Renal pelvis (tissue), 12 donors: ENCODE results near the gene NAV3. TPM values are rescaled to one million over a fixed set of nuclear protein-coding genes. Genes with fewer than 3 reads are reported as not detected.

Source experiments
- DNase-seq: peaks from one replicate; pipeline ENCODE4 v3.0.0-alpha.2; 2013
- long read RNA-seq, 16 experiments: transcript quantifications; one replicate each; lab custom pipeline, GENCODE V29; 2026
- polyA plus RNA-seq, 3 donors: library from polyadenylated mRNA; unstranded; fragments of 120-200 nt; gene quantifications; one replicate each; pipeline ENCODE4 v1.2.1, GENCODE V29; 2013; ENCODE audit not compliant: insufficient read length in 3 of 3

NAV3 gene, protein sequence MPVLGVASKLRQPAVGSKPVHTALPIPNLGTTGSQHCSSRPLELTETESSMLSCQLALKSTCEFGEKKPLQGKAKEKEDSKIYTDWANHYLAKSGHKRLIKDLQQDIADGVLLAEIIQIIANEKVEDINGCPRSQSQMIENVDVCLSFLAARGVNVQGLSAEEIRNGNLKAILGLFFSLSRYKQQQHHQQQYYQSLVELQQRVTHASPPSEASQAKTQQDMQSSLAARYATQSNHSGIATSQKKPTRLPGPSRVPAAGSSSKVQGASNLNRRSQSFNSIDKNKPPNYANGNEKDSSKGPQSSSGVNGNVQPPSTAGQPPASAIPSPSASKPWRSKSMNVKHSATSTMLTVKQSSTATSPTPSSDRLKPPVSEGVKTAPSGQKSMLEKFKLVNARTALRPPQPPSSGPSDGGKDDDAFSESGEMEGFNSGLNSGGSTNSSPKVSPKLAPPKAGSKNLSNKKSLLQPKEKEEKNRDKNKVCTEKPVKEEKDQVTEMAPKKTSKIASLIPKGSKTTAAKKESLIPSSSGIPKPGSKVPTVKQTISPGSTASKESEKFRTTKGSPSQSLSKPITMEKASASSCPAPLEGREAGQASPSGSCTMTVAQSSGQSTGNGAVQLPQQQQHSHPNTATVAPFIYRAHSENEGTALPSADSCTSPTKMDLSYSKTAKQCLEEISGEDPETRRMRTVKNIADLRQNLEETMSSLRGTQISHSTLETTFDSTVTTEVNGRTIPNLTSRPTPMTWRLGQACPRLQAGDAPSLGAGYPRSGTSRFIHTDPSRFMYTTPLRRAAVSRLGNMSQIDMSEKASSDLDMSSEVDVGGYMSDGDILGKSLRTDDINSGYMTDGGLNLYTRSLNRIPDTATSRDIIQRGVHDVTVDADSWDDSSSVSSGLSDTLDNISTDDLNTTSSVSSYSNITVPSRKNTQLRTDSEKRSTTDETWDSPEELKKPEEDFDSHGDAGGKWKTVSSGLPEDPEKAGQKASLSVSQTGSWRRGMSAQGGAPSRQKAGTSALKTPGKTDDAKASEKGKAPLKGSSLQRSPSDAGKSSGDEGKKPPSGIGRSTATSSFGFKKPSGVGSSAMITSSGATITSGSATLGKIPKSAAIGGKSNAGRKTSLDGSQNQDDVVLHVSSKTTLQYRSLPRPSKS (N-terminal part only)
- 10 to 100 TPM in 1 of 3 donors, 1 to 10 TPM in 2; 8.0 to 10.7 (median 9.4) TPM for polyA plus RNA-seq
- long read RNA-seq, donor 1: 0 reads
- long read RNA-seq, donor 2: 0 reads
- long read RNA-seq, donor 3: 0 reads
- long read RNA-seq, donor 4: 0 reads
- long read RNA-seq, donor 5: 0 reads
- long read RNA-seq, donor 6: 0 reads
- long read RNA-seq, donor 7: 0 reads
- long read RNA-seq, donor 8: 0 reads
- long read RNA-seq, donor 9: 0 reads
- long read RNA-seq, donor 10: 0 reads
- long read RNA-seq, donor 11: 0 reads
- long read RNA-seq, donor 12: 0 reads
- long read RNA-seq, donor 13: 0 reads
- long read RNA-seq, donor 14: 0 reads
- long read RNA-seq, donor 15: 0 reads
- long read RNA-seq, donor 16: 0 reads

DNA sequence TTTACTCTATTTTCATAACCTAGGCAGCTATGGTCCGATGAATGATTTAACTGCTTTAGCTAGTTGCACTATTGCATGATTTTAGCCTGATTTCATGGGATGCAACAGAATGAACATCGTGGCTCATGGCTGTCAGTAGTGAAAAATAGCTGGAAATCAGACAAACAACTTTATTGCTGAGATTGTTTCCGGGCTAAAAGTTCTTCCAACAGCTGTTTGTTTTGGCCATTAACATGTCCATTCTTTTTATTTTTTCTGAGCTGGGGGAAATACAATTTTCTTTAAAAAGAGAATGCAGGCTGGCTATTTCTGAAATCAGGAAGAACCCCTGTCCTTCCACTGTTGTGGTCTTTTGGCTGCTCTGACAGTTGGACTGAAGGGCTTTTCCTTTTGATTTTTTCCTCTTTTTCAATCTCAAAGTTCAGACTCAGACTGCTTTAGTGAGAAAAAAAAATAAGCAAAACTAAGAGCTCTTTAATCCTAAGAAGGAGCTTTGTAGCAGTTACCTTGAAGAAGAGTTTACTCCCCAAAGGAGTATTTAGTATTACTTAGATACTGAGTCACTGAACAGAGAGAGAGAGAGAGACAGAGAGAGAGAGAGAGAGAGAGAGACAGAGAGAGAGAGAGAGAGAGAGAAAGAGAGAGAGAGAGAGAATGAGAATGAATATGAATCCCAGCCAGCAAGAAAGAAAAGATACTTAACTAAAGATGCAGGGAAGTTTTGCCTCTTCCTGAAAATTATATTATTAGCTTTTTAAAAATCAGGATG lies at the start of gene NAV3:
NAV3 (plus strand) TSS at position 312 of the 769 bp plus-strand sequence. CDS start 568 bp downstream, outside the sequence.
- peak; percentile 82 for DNase-seq

DNA sequence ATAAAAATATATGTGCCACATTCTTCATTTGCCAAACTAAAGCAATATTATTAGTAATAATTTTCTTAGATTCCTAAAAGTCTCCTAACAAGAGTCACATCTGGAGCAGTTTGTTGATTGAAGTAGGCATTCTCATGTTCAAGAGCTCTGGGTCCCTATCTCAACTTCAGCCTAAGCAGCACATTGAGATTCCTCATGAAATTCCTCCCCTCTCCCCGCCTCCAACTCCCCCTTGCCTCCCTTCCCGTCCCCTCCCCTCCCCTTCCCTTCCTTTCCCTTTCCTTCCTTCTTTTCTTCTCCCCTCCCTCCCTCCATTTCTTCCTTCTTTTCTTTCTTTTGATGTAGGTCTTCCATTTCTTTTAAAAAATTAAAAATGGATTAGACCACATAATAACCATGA lies 48.7 kb upstream of the NAV3 start:
- no peak for DNase-seq

DNA sequence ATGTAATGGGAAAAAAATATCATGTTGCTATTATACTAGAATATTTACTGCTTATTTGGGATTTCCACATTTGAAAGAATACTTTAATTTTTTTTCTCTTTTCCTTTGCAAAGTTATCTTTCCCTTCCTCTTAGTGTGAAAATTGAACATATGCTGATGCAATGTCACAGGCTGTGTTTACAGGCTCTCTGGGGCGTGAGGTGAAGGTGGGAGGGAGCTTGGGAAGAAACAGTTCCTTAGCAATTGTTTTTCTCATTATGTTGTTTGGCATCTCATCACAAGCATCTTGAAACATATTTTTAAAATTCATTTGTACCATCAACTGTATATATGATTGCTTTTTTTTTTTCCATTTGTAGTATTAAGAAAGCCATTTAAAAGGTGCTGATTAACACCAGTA lies 47.9 kb upstream of the NAV3 start:
- no peak for DNase-seq

DNA sequence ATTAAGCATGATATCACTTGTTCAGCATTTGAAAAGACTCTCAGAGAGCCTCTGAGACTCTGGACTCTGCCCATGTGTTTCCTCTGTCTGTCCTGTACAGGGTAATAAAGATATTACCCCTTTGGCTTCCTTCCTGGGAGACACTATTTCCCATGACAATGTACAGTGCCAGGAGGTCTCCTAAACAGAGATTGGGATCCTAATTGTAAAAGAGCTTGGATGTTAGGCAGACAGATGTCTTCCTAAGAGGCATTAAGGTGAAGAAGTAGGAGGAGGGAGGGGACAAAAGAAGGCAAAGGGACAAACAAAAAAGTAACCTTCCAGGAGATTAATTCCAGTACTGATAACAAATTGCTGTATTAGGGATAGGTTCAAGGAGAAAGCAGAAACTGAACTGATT lies 45.5 kb upstream of the NAV3 start:
- DNase-seq: no peak

DNA sequence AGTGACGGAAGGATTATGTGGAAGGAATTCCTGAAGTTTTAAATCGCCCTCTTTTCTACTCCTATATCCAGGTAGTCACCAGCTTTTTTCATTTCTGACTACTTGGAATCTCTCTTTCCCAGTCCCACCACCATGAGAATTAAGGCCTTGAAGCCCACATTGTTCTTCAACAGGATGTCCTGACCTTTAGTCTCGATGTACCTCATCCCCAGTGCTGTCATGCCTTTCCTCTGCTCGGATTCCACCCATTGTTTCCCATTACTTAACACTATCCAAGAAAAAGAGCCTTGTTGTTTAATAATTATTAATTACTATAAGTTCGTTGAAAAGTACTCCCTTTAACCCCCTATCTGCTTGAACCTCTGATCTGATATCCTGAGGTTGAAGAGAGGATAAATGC lies 44.0 kb upstream of the NAV3 start:
- no peak for DNase-seq

DNA sequence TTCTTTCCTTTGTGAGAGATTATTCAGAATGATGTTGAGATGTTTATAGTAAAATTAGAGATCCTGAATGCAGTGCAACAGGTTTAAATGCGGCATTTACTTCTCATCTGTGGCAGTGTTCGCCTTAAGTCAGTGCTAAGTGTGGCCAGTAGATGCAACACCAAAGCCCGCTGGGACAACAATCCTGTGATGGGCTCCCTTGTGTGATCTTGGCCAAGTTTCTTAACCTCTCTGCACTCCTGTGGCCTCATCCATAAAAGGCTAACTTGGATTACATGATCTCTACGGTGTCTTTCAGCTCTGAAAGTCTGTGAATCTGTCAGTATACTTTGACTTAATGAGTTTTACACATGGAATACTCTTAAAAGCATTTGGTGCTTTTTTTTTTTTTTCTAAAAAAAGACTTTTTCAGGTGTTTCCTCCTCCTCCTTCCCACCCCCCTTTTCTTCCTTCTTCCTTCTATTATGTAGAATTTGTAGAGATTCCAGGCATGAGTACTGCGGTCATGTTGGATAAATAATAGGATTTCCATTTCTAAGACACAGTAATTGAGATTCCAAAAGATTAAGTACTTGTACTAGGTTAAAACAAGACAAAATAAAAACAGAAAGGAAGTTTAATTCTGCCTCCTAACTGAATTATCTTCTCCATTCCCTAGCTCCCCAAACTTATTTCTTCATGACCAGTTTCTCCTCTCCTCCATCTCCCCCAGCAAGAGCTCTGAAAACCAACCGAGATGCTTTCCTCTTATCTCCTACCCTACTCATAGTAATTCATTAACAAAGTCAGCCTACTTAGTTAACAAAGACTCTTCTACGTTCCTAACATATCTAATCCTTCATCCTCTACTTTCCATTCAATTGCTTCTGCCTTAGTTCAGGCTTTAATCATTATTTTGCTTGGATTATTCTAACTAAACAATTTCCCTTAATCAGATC lies 42.2 kb upstream of the NAV3 start:
- DNase-seq: no peak

DNA sequence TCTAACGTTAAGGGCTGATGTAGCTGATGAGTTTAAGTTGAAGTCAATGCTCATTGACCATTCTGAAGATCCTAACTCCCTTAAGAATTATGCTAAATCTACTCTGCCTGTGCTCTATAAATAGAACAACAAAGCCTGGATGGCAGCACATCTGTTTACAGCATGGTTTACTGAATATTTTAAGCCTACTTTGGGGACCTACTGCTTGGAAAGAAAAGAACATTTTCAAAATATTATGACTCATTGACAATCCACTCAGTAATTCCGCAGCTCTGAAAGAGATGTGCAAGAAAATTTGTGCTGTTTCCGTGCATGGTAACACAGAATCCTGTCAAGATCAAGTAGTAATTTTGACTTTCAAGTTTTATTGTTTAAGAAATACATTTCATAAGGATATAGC lies 35.0 kb upstream of the NAV3 start:
- DNase-seq: no peak

DNA sequence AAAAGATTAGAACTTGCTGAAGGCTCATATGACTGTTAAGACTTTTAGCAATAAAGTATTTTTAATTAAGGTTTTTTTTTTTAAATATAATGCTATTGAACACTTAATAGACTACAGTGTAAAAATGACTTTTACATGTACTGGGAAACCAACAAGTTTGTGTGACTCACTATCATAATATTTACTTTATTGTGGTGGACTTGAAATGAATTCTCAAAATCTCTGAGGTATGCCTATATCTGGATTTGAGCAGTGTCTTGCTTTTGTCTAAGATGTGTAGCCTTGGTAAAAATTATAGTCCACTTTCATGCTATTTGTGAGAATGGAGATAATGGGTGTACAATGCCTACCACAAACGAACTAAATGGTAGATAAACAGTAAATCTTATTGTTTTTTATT lies 33.9 kb upstream of the NAV3 start:
- no peak for DNase-seq

DNA sequence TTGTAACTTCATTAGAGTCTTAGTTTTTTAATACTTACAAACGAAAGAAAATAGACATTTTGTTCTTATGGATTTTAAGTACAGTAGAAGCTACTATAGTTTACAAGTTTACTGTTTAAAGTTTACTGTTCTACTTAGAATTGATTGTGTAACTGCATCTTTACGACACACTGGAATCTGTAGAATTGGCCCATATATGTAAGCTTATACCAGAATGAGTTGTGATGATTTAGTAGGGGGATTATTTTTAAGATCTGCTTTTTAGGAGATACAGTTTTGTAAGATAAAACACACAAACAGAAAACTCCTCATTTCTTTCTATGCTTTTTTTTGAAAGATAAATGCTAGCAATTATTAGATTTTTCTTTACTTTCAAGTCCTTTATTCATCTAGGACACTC lies 30.2 kb upstream of the NAV3 start:
- DNase-seq: no peak

DNA sequence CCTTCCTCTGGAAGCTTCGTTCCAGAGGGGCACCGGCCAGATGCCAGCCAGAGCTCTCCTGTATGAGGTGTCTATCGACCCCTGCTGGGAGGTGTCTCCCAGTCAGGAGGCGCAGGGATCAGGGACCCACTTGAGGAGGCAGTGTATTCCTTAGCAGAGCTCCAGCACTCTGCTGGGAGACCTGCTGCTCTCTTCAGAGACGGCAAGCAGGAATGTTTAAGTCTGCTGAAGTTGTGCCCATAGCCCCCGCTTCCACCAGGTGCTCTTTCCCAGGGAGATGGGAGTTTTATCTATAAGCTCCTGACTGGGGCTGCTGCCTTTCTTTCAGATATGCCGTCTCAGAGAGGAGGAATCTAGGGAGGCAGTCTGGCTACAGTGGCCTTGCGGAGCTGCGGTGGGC lies 22.2 kb upstream of the NAV3 start:
- DNase-seq: no peak

DNA sequence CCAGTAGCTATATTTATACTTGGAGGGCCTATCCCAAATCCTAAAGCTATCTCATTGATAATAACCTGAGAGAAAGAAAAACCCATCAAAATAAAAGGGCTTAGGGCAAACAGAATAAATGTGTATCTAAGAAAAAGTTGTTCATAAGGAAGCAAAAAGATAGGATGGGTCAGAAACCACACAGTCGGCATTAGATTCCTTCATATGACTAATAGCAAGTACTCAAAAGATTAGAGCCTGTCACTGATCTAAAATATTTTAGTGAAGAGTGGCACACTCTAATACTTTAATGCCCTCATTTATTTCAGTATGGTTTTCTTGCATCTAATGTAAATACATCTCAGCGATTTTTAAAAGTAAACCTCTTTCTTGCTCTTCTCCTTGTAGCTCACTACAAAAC lies 17.1 kb upstream of the NAV3 start:
- no peak for DNase-seq

DNA sequence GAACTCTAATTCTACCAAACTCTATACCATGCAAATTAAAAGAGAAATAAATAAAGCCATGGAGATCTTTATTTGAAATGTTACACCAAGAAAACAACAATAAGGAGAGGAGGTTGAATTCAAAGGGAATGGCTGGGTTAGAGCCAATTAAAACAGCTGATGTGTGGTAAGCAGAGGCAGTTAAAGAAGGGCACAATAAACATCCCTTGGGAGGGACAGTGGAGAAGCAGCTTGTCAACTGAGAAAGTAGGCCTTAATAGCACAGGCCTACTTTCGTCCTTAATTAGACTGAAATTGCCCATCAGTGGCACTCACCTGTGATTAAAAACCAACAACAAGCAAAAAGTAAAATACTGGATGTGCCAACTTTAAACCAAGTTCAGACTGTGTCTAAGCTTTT lies 16.3 kb upstream of the NAV3 start:
- no peak for DNase-seq

DNA sequence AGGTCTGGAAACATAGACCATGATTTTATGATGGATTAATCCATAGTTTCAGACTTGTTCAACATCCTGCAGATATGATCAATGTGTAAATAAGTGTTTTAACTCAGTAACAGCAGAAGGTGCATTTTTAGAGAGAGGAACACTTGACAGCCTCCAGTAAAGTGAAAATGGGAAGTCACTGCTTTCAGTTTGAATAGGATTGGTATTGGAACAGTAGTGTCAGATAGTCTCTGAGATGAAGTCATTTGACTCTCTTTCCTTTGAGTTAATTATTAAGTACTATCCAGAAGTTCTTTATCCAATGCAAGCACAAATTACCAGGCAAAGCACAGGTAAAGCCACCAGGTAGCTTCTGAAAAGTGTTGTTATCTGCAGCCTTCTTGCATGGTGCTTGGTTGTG lies 14.5 kb upstream of the NAV3 start:
- no peak for DNase-seq

DNA sequence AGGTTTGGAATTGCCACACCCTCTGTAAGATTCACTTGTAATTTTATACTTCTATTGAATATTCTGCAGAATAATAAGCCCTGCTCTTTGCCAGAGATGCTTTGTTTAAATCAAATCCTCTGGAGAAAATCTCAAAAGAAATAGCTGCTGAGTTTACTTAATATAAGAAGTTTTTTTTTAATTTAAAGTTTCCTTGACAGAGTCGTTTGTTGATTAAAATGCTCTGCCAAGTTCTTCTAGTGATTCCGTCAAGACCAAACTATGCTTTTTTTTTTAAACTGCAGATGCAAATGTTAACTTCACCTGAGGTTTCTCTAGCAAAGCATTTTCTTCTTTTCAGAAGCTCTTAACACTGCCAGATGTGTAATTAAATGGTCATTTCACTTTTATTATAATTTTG lies 13.4 kb upstream of the NAV3 start:
- no peak for DNase-seq

DNA sequence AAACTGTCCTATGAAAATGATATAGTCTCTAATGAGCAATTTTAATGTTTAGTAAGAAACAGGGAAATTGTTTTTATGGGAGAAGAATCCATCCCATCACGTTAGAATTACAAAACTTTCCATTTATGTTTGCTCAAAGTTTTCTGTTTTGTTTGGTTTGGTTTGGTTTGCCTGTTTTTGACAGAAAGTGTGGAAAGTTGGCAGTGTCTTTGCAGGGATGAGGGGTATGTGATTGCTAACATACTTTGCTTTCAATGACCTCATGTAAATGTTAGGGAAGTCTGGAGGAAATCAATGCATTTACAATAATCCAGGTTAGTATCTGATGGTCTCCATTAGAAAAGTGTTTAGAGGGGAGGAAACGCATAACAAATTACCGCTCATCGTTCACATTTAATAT lies 12.3 kb upstream of the NAV3 start:
- DNase-seq: no peak

DNA sequence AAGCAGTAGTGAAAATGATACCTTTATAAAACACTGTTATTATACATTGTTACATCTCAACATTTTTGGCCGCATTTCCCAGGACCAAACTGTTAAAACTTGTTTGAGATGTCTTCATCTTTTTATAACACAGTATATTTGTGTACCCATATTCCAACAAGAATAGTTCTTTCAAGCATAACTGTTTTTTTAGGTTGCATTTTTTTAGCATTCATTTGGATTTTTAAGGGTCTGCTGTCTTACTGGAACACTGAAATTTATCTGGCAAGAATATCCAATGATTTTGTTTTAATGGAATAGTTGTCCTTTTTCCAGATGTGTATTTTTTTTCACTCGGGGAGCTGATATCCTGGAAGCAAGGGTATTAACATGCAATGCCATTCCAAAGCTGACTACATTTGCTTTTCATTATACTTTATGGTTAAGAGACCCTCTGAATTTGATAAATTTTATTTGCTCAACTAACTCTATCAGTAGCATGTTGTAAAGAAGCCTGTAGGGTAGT lies 8.9 kb upstream of the NAV3 start:
- DNase-seq: no peak

DNA sequence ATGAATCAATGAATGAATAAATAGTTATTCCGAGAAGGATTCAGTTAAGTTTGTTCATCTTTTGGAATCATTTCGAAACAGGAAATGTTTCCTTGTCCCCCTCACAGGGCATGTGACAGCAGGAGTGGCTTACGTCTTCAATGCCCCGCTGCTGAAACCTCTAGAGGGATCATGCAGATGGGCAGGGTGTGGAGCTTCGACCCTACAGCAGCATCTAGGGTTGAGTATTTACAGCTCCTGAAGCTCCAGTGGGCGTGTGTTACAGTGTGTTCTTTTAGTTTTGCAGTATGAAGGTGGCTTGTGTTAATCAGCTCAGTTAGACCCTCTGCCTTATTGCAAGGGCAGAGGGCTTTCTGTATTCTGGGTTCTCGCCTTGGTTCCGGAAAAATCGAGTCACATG lies 2.6 kb downstream of the NAV3 start:
- DNase-seq: no peak

DNA sequence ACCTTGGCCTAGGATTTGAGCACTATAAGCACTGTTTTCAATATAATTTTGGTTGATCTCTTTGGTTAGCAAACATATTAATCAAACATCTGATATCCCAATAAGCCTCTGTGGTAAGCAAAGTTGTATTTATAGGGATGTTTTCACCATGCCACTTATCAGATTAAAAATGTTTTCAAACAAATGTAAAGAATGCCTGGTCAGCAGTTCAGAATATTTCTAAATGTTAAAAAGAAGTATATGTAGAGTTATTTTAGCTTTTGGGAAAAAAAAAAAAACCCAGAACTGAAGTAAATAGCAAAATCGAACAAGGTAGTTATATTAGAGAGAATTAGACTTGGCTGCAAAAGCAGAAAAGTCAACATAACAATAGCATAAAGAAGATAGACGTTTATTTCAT lies 3.9 kb downstream of the NAV3 start:
- DNase-seq: no peak

DNA sequence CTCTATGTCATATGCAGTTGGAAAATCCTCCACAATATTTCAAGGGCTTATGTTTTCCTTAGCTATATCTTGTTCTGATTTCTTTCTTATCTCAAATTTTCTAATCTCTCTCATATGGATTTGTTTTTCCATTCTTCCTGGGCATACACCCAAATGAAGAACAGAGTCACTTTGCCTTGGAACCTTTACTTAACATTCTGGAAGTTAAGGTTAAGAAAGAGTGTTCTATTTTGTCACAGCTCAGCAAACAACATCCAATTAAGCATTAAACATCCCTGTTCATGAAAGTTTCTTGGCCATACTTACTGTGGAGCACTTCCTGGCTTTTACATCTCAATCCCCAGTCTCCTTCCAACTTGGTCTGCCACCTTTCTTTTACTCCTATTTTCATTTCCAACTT lies 5.3 kb downstream of the NAV3 start:
- DNase-seq: no peak

DNA sequence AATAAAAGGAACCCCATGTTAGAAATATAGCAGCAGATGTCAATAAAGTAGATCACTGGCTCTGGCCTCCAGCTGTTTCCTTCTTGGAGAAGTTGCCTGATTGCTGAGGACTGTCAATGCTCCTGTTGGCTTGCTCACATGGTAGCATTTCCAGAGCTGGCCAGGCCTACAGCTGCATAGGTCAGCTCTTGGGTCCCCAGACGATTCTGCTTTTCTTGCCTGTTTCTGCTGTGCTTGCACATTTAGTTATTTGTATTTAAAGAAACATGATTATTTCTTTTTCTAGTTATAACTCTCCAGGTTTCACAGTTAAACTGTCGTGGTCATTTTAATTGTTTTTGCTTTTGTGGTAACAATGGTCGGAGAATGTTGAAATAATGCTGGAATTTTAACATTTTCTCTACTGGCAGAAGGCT lies 7.2 kb downstream of the NAV3 start:
- DNase-seq: no peak
